Testis (tissue), 3 donors: ENCODE results near the gene SARM1. TPM values are rescaled to one million over a fixed set of nuclear protein-coding genes. Genes with fewer than 3 reads are reported as not detected.

Experiments
- DNase-seq: peaks from one replicate; pipeline ENCODE4 v3.0.0-alpha.2; 2019
- H3K27ac ChIP-seq, 2 donors: fragments of 200-600 bp; sonication (generic); one replicate each; pipeline ENCODE4 v1.5.1; 2019
- H3K27me3 ChIP-seq: fragments of 200-600 bp; sonication (generic); one replicate; pipeline ENCODE4 v1.5.1; 2019
- H3K36me3 ChIP-seq: fragments of 200-600 bp; sonication (generic); one replicate; pipeline ENCODE4 v1.5.1; 2017; ENCODE audit warnings: low read depth; ENCODE audit errors: missing control alignments
- H3K4me1 ChIP-seq: fragments of 200-600 bp; sonication (generic); one replicate; pipeline ENCODE4 v1.5.1; 2019
- H3K4me3 ChIP-seq, 2 donors: fragments of 200-600 bp; sonication (generic); one replicate each; pipeline ENCODE4 v1.5.1; 2017 to 2019
- H3K9me3 ChIP-seq: fragments of 200-600 bp; sonication (generic); one replicate; pipeline ENCODE4 v1.5.1; 2017
- POLR2A ChIP-seq: fragments of 450-650 bp; IDR thresholded peaks from one replicate; pipeline ENCODE4 v1.6.1; 2017; ENCODE audit warnings: antibody characterized with exemption, mild to moderate bottlenecking, moderate library complexity
- WGBS, 2 donors: methylation state at CpG; one replicate each; pipeline ENCODE4 v1.1.5; 2018; 5-methylcytosine and 5-hydroxymethylcytosine counted together
- intact Hi-C: fragments of 100-400 bp; cut with DNase I; formaldehyde crosslinking; loops from one replicate; pipeline ENCODE4 v1.15.1; 2023; ENCODE audit warnings: low total_unique reads
- polyA plus RNA-seq: library from polyadenylated mRNA; stranded (reverse); fragments of 350-450 nt; fragmentation: Illumina TruSeq; extraction: RNeasy Lipid Tissue Mini Kit (QIAGEN cat#74804); gene quantifications from one replicate; pipeline ENCODE4 v1.2.3, GENCODE V29; 2014; ENCODE audit warnings: low read depth, low replicate concordance; ENCODE audit not compliant: insufficient read depth
- total RNA-seq, 2 donors: library from RNA; depleted of rRNA; stranded (reverse); fragments of >200 nt; gene quantifications; one replicate each; pipeline ENCODE4 v1.2.3, GENCODE V29; 2016
- TF ChIP-seq, protein P1 (sequence below), 3 experiments: fragments of 450-650 bp in 2 of 3; fragments of 200-600 bp in 1 of 3; sonication (generic) in 1 of 3; IDR thresholded peaks; one replicate each; pipeline ENCODE4 v1.5.1; 2016 to 2019; ENCODE audit warnings: antibody characterized with exemption in 3 of 3, mild to moderate bottlenecking in 2 of 3, moderate library complexity in 1 of 3

Gene SARM1
- total and polyA plus RNA-seq, 3 donors from 2014 or later: 6.6 to 19.9 (median 18.6) TPM

GRCh38 chr17:28364665-28365363 lies 6.7 kb upstream of the SARM1 start, which contains the start of gene SEBOX:
SEBOX (minus strand) TSS chr17:28365199; CDS start chr17:28365151, 48 bp downstream.
- no peak for DNase-seq
- no peaks in the 10 kb centered on the region for H3K36me3 ChIP-seq
- WGBS, 2 donors: 89 to 91% methylated on average over 6 to 13 of the region's 13 CpGs

DNA sequence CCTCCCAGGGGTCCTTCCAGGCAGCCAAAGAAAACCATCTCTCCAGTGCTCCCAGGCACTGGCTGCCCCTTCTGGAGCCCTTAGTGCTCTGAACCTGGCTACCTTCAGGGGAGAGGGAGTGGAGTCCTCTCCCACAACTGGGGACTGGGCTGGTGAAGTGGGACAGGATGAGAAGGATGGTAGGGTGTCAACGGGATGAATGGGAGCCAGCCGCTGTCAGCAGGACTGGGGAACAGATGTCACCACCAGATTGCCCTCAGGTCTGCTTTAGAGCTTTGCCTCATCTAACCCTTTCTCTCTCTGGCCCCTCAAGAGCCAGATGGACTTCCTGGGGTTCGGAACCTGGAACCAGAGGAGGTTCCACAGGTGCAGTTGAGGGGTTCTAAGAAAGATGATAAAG lies 6.0 kb upstream of the SARM1 start:
- TF ChIP-seq, protein P1, sequence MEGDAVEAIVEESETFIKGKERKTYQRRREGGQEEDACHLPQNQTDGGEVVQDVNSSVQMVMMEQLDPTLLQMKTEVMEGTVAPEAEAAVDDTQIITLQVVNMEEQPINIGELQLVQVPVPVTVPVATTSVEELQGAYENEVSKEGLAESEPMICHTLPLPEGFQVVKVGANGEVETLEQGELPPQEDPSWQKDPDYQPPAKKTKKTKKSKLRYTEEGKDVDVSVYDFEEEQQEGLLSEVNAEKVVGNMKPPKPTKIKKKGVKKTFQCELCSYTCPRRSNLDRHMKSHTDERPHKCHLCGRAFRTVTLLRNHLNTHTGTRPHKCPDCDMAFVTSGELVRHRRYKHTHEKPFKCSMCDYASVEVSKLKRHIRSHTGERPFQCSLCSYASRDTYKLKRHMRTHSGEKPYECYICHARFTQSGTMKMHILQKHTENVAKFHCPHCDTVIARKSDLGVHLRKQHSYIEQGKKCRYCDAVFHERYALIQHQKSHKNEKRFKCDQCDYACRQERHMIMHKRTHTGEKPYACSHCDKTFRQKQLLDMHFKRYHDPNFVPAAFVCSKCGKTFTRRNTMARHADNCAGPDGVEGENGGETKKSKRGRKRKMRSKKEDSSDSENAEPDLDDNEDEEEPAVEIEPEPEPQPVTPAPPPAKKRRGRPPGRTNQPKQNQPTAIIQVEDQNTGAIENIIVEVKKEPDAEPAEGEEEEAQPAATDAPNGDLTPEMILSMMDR (IDR thresholded peaks at IDR 0.05): no peak
- no peak for TF ChIP-seq POLR2A
- intact Hi-C loops: no loop called here
- no peaks in the 10 kb centered on the region for H3K36me3 ChIP-seq
- no peaks in the 10 kb centered on the region for H3K9me3 ChIP-seq
- no peak overlapping the region for H3K27ac ChIP-seq
- peaks cover 7% of the 10 kb centered on the region for H3K4me1 ChIP-seq
- WGBS, 2 donors: 90 to 91% methylated on average over 3 of the region's 3 CpGs
- DNase-seq: no peak
- H3K4me3 ChIP-seq: no peak overlapping the region
- no peaks in the 10 kb centered on the region for H3K27me3 ChIP-seq

More at GRCh38 chr17:28364665-28365363, 6.7 kb upstream of the SARM1 start, which contains the start of gene SEBOX:
- intact Hi-C loops: no loop called here
- no peak within 1 kb of the TSS for H3K27ac ChIP-seq
- H3K4me3 ChIP-seq: no peak within 1 kb of the TSS
- H3K4me1 ChIP-seq: peaks cover under 1% of the 10 kb centered on the region
- no peaks in the 10 kb centered on the region for H3K9me3 ChIP-seq
- H3K27me3 ChIP-seq: no peaks in the 10 kb centered on the region
- TF ChIP-seq, protein P1 (IDR thresholded peaks at IDR 0.05): no peak
- TF ChIP-seq POLR2A: no peak

- no peaks in the 10 kb centered on the region for H3K36me3 ChIP-seq
- H3K27me3 ChIP-seq: no peaks in the 10 kb centered on the region
These were observed 4.9 kb upstream of the SARM1 start for GRCh38 chr17:28366605-28367004.

GRCh38 chr17:28367641-28368305 lies 3.7 kb upstream of the SARM1 start:
- H3K36me3 ChIP-seq: no peaks in the 10 kb centered on the region
- WGBS, 2 donors: 91 to 94% methylated on average over 9 to 21 of the region's 21 CpGs
- intact Hi-C loops: no loop called here
- no peak overlapping the region for H3K4me3 ChIP-seq
- H3K4me1 ChIP-seq: peaks cover 21% of the 10 kb centered on the region
- TF ChIP-seq POLR2A: no peak
- TF ChIP-seq, protein P1 (IDR thresholded peaks at IDR 0.05): no peak
- H3K27ac ChIP-seq: no peak overlapping the region
- DNase-seq: no peak
- no peaks in the 10 kb centered on the region for H3K27me3 ChIP-seq
- no peaks in the 10 kb centered on the region for H3K9me3 ChIP-seq

More at GRCh38 chr17:28366605-28367004, 4.9 kb upstream of the SARM1 start:
- intact Hi-C loops: no loop called here
- WGBS, 2 donors: 43 to 83% methylated on average over 1 of the region's 1 CpG
- Histone ChIP-seq H3K4me3 (no peak overlapping the region), H3K27ac (no peak overlapping the region), H3K4me1 (peaks cover 15% of the 10 kb centered on the region), H3K9me3 (no peaks in the 10 kb centered on the region)
- DNase-seq: no peak
- TF ChIP-seq POLR2A: no peak
- TF ChIP-seq, protein P1 (IDR thresholded peaks at IDR 0.05): no peak
